Kidney epithelial cell (primary cell): ENCODE measurements around the gene RAB3IL1. TPM values are rescaled to one million over a fixed set of nuclear protein-coding genes. Genes with fewer than 3 reads are reported as not detected.

Experiments used
- DNase-seq: peaks from one replicate; pipeline ENCODE4 v3.0.0-alpha.2; 2010; ENCODE audit warnings: low read depth
- H3K27me3 ChIP-seq: 2 replicates; pipeline ENCODE4 v1.6.0; 2011; ENCODE audit warnings: low read length; ENCODE audit not compliant: control insufficient read depth, insufficient read depth
- H3K36me3 ChIP-seq: 2 replicates; pipeline ENCODE4 v1.5.1; 2011; ENCODE audit warnings: low read length; ENCODE audit not compliant: control insufficient read depth, insufficient read depth
- H3K4me3 ChIP-seq: 2 replicates; pipeline ENCODE4 v1.5.1; 2011; ENCODE audit warnings: low read depth, mild to moderate bottlenecking, control low read depth, low read length
- CTCF ChIP-seq: IDR thresholded peaks from 2 replicates; pipeline ENCODE4 v1.5.1; 2011; ENCODE audit warnings: mild to moderate bottlenecking, moderate library complexity, low read length, control low read depth, inconsistent platforms; ENCODE audit not compliant: insufficient read depth, poor library complexity, severe bottlenecking
- total RNA-seq: library from RNA; depleted of rRNA; stranded (reverse); fragments of >200 nt; gene quantifications from 2 replicates; pipeline ENCODE4 v1.2.3, GENCODE V29; 2015

Gene RAB3IL1
- total RNA-seq, 1 donor from 2014 or later = 5.2 TPM

GRCh38 chr11:61886643-61887042 is 30.7 kb downstream of the RAB3IL1 start:
- Histone ChIP-seq H3K36me3 (no peaks in the 10 kb centered on the region), H3K4me3 (no peak overlapping the region)
- DNase-seq = no peak

DNA sequence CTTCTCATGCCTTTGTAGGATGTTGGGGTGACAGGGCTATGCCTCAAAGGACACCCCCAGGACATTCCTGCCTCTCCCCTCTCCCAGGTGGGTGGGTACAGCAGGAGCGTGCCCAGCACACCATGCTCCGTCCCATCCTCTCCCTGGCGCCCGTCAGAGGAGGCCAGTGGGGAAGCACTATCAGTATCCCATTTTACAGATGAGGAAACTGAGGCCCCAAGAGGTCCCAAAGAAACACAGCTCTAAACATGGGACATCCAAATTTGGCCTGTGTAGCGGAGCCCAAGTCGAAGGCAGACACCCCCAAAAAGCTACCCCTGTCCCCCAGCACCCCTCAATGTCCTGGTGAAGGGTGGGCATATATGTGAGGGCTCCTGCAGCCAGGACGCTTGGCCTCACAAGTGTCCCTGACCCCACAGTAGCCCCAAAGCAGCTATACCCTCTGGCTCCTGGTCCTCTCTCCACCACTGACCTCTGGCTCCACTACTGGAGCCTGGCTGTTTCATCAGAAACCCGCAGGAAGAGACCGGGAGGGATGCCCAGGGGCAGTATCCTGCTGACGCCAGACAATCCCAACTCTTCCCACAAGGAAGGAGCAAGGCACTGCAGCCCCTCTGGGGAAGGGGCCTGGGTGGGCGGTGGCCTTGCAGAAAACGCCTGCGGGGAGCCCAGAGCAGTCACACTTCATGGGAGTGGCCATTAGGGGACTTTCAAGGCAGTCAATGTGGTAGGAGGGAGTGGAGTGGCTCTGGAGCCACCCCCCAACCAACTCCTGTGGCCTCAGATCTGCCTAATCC is 31.4 kb downstream of the RAB3IL1 start:
- DNase-seq = no peak
- TF ChIP-seq CTCF = no peak
- Histone ChIP-seq H3K36me3 (no peaks in the 10 kb centered on the region), H3K27me3 (no peaks in the 10 kb centered on the region), H3K4me3 (no peak overlapping the region)

More at GRCh38 chr11:61886643-61887042, 30.7 kb downstream of the RAB3IL1 start:
- H3K27me3 ChIP-seq = no peaks in the 10 kb centered on the region
- no peak for TF ChIP-seq CTCF

DNA sequence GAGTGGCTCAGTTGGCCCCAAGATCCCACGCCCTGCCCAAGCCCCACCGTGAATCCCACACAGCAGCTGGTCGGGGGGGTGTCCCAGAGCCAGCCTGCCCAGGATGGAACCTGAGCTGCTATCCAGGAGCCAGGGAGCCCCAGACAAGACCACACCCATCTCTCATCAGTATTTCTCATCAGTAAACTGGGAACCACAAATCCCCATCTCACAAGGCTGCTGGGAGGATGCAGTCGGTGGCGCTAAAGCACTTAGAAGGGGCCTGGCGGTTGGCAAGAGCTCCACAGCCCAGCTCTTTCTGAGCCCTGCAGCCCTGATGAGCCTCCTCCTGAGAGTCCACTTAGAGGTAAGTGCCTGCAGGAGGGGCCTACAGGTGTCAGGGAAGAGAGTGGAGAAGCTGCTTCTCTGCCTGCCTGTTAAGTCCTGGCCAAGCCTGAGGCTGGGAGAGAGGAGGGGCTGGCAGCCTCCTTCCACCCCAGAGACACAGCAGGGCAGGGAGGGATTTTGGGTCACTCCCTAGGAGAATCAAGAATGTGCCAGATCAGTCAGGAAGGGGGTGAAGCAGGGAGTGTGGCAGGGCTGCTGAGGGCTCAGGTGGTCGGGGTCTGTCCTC is 32.1 kb downstream of the RAB3IL1 start:
- Histone ChIP-seq H3K36me3 (no peaks in the 10 kb centered on the region), H3K27me3 (no peaks in the 10 kb centered on the region), H3K4me3 (no peak overlapping the region)
- TF ChIP-seq CTCF = no peak
- no peak for DNase-seq

GRCh38 chr11:61883947-61884346 is 33.4 kb downstream of the RAB3IL1 start:
- TF ChIP-seq CTCF = no peak
- Histone ChIP-seq H3K36me3 (no peaks in the 10 kb centered on the region), H3K27me3 (no peaks in the 10 kb centered on the region), H3K4me3 (no peak overlapping the region)
- no peak for DNase-seq

- no peaks in the 10 kb centered on the region for H3K27me3 ChIP-seq
Observed at GRCh38 chr11:61883327-61883726, 34.0 kb downstream of the RAB3IL1 start.

More at GRCh38 chr11:61883327-61883726, 34.0 kb downstream of the RAB3IL1 start:
- Histone ChIP-seq H3K4me3 (no peak overlapping the region), H3K36me3 (no peaks in the 10 kb centered on the region)
- no peak for DNase-seq
- TF ChIP-seq CTCF = no peak
